ENCODE measurements around the gene AP3S2.

- TF ChIP-seq CTCF (IDR thresholded peaks at IDR 0.05; ENCODE audit: low read length): no peak
- no peak for TF ChIP-seq EZH2 (optimal IDR thresholded peaks at IDR 0.05; ENCODE audit: low read depth, low read length)
- no peak for TF ChIP-seq EZH2phosphoT487 (IDR thresholded peaks at IDR 0.05; ENCODE audit: low read length)
These were observed 91.4 kb downstream of the AP3S2 start for GRCh38 chr15:89802231-89802928.
